ENCODE measurements around the gene PKHD1.

GRCh38 chr6:52136934-52137467, 49.6 kb upstream of the PKHD1 start:
- TF ChIP-seq, protein P1, sequence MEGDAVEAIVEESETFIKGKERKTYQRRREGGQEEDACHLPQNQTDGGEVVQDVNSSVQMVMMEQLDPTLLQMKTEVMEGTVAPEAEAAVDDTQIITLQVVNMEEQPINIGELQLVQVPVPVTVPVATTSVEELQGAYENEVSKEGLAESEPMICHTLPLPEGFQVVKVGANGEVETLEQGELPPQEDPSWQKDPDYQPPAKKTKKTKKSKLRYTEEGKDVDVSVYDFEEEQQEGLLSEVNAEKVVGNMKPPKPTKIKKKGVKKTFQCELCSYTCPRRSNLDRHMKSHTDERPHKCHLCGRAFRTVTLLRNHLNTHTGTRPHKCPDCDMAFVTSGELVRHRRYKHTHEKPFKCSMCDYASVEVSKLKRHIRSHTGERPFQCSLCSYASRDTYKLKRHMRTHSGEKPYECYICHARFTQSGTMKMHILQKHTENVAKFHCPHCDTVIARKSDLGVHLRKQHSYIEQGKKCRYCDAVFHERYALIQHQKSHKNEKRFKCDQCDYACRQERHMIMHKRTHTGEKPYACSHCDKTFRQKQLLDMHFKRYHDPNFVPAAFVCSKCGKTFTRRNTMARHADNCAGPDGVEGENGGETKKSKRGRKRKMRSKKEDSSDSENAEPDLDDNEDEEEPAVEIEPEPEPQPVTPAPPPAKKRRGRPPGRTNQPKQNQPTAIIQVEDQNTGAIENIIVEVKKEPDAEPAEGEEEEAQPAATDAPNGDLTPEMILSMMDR (IDR thresholded peaks at IDR 0.05): no peak
- TF ChIP-seq POLR2A (IDR thresholded peaks at IDR 0.05) (no peak), POLR2AphosphoS5 (IDR thresholded peaks at IDR 0.05) (no peak)

Measured in suprapubic skin (tissue), 4 donors.